ENCODE data around the gene CLDND2.

- TF ChIP-seq POLR2AphosphoS5 (IDR thresholded peaks at IDR 0.05; ENCODE audit: low read depth, low read length) (no peak), POLR2A (IDR thresholded peaks at IDR 0.05; ENCODE audit: low read depth, low read length) (no peak), TAF1 (IDR thresholded peaks at IDR 0.05; ENCODE audit: low read depth, low read length) (no peak), POU2F2 (IDR thresholded peaks at IDR 0.05; ENCODE audit: low read depth, low read length) (no peak), PAX5 (IDR thresholded peaks at IDR 0.05; ENCODE audit: insufficient read depth, low read length, severe bottlenecking) (no peak)
Measured at GRCh38 chr19:51398096-51398704, 29.4 kb upstream of the CLDND2 start.
